ENCODE measurements around the gene MAD1L1. TPM values are rescaled to one million over a fixed set of nuclear protein-coding genes. Genes with fewer than 3 reads are reported as not detected.

The MAD1L1 gene
- total and polyA plus RNA-seq, 2 of the 4 experiments (the other 2 are of a cell fraction), result 29.0 to 40.9 TPM

DNA sequence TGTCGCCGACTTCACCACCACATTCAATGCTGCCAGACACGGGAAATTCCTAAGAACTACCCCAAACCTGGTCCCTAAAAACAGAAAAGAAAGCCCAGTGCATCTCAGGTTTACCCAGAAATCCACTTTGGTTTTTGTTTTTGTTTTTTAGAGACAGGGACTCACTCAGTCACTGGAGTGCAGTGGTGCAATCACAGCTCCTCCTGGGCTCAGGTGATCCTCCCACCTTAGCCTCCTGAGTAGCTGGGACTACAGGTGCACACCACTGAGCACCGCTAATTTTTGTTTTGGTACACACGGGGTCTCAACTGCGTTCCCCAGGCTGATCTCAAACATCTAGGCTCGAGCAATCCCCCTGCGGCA, 22.8 kb downstream of the MAD1L1 start:
- Histone ChIP-seq H3K56ac (ENCODE audit: extremely low read depth, insufficient read depth, low read length) (no peak overlapping the region), H3K18ac (ENCODE audit: low read depth, low read length) (no peak overlapping the region), H3K9me3 (ENCODE audit: control insufficient read depth, insufficient read depth, low read length) (no peaks in the 10 kb centered on the region), H4K5ac (ENCODE audit: low read depth, low read length) (no peak overlapping the region), H3K27ac (ENCODE audit: insufficient read depth, low read length) (no peak overlapping the region), H3K14ac (replicated peaks; ENCODE audit: low read depth, low read length) (no peak overlapping the region), H2BK5ac (ENCODE audit: low read depth, low read length, poor library complexity, severe bottlenecking) (no peak overlapping the region), H2AK9ac (replicated peaks; ENCODE audit: low read depth, low read length, poor library complexity) (no peak overlapping the region), H3K4ac (ENCODE audit: low read depth, low read length) (no peak overlapping the region), H3K4me3 (ENCODE audit: insufficient read depth, low read depth, low read length) (no peak overlapping the region), H2BK15ac (ENCODE audit: low read depth, low read length) (no peak overlapping the region), H3K4me2 (ENCODE audit: low read depth, low read length) (no peak overlapping the region), H4K91ac (ENCODE audit: insufficient read depth, low read depth, low read length) (no peak overlapping the region), H2BK20ac (ENCODE audit: low read depth, low read length) (no peak overlapping the region), H2AK5ac (ENCODE audit: low read depth, low read length) (no peak overlapping the region), H2AFZ (replicated peaks; ENCODE audit: low read length, poor library complexity) (no peak overlapping the region), H4K8ac (ENCODE audit: low read depth in 2 of 2, low read length in 2 of 2) (no peak overlapping the region), H3K79me1 (ENCODE audit: low read depth in 1 of 2, low read length in 2 of 2) (peaks cover 0 to 6% of the 10 kb centered on the region in 2 experiments; a peak in 1 of 4 replicates), H3K9me1 (ENCODE audit: insufficient read depth, low read length) (peaks cover 9% of the 10 kb centered on the region), H3K4me1 (ENCODE audit: control insufficient read depth, insufficient read depth, low read length) (peaks cover 5% of the 10 kb centered on the region), H3K9ac (ENCODE audit: low read depth, low read length) (no peak overlapping the region), H3K27me3 (ENCODE audit: control insufficient read depth, insufficient read depth, low read length) (no peaks in the 10 kb centered on the region), H3K23ac (ENCODE audit: low read depth, low read length) (no peak overlapping the region), H2BK120ac (ENCODE audit: low read depth, low read length) (no peak overlapping the region), H4K20me1 (ENCODE audit: insufficient read depth, low read length) (peaks cover 6% of the 10 kb centered on the region; the same call in 1 of the 2 replicates), H3K36me3 (ENCODE audit: control insufficient read depth, insufficient read depth, low read length) (peaks cover 40% of the 10 kb centered on the region)
- WGBS, 2 experiments (ENCODE audit: extremely low coverage in 2 of 2, insufficient read length in 1 of 2), result no CpG with 5 or more reads among the region's 8 CpGs
- dilution Hi-C loops (cut with HindIII; ENCODE audit: low sequenced_read_pairs, unreplicated experiment) (no loop called here), intact Hi-C loops (cut with micrococcal nuclease) (loop anchor here (1.0 to 10.0 kb wide), 3 partner anchors 105 to 631 kb away; no protein-coding TSS in a partner anchor), in situ Hi-C loops (cut with MboI; ENCODE audit: low sequenced_read_pairs) (loop anchor here (10.0 kb wide), 2 partner anchors 555 to 635 kb away; partner anchors contain the start of gene PSMG3)
- DNase-seq (no peak), ATAC-seq (ENCODE audit: low read depth) (no peak)
- BruUV-seq (replicated peaks), result no TSS peak
- ChIA-PET POLR2A (ENCODE audit: unreplicated experiment) (no interaction called here), CTCF (no interaction called here)
- TF ChIP-seq MXI1 (IDR thresholded peaks at IDR 0.05; ENCODE audit: borderline replicate concordance, low read depth, low read length) (no peak), MAFK (IDR thresholded peaks at IDR 0.05; ENCODE audit: low read depth, low read length) (no peak), FOS (IDR thresholded peaks at IDR 0.05; ENCODE audit: low read depth, low read length) (no peak), MAZ (IDR thresholded peaks at IDR 0.05; ENCODE audit: borderline replicate concordance, low read depth, low read length) (no peak), CEBPB (IDR thresholded peaks at IDR 0.05; ENCODE audit: low read depth, low read length) (no peak), RFX5 (IDR thresholded peaks at IDR 0.05; ENCODE audit: low read depth, low read length) (no peak), NFE2L2 (IDR thresholded peaks at IDR 0.05; ENCODE audit: low read depth, low read length) (no peak), RCOR1 (IDR thresholded peaks at IDR 0.05; ENCODE audit: insufficient replicate concordance, low read length) (no peak)
